HCT116 (cell line): ENCODE results near the gene PDE4A.

Source experiments
- POLR2A ChIP-seq: IDR thresholded peaks from 2 replicates; pipeline ENCODE4 v1.7.0; 2011; ENCODE audit warnings: borderline replicate concordance; ENCODE audit not compliant: insufficient read depth, insufficient read length; ENCODE audit errors: extremely low read depth
- TCF7L2 ChIP-seq: IDR thresholded peaks from 2 replicates; pipeline ENCODE4 v1.7.0; 2011; ENCODE audit warnings: borderline replicate concordance, inconsistent platforms; ENCODE audit not compliant: insufficient read depth, insufficient read length; ENCODE audit errors: extremely low read depth
- TF ChIP-seq, protein P1 (sequence below), 3 experiments: fragments of 200-600 bp in 1 of 3; sonication (generic) in 1 of 3; IDR thresholded peaks in 2 of 3; conservative IDR thresholded peaks in 1 of 3; 2 replicates each; pipeline ENCODE4 v1.5.1; 2012 to 2017; ENCODE audit warnings: low read depth in 2 of 3, low read length in 2 of 3, antibody characterized with exemption in 1 of 3, borderline replicate concordance in 1 of 3, control low read depth in 1 of 3, mild to moderate bottlenecking in 1 of 3, mixed read lengths in 1 of 3, mixed run types in 1 of 3, moderate library complexity in 1 of 3; ENCODE audit not compliant: insufficient read depth in 1 of 3

DNA sequence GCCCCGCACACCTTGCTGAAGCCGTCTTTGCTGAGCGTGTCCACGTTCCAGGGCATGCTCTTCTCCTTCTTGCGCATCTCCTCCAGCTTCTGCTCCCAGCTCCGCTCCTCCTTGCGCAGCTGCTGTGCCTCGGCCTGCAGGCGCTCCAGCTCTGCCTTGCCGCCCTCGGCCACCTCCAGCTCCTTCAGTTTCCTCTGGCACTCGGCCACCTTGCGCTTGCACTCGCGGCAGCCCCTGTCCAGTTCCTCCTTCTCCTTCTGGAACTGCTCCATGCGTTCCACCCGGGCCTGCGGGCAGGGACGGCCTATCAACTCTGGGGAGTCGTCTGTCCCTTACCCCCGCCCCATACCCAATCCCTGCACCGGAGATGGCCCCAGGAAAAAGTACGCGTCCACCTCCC lies 24.4 kb upstream of the PDE4A start:
- TF ChIP-seq, protein P1, sequence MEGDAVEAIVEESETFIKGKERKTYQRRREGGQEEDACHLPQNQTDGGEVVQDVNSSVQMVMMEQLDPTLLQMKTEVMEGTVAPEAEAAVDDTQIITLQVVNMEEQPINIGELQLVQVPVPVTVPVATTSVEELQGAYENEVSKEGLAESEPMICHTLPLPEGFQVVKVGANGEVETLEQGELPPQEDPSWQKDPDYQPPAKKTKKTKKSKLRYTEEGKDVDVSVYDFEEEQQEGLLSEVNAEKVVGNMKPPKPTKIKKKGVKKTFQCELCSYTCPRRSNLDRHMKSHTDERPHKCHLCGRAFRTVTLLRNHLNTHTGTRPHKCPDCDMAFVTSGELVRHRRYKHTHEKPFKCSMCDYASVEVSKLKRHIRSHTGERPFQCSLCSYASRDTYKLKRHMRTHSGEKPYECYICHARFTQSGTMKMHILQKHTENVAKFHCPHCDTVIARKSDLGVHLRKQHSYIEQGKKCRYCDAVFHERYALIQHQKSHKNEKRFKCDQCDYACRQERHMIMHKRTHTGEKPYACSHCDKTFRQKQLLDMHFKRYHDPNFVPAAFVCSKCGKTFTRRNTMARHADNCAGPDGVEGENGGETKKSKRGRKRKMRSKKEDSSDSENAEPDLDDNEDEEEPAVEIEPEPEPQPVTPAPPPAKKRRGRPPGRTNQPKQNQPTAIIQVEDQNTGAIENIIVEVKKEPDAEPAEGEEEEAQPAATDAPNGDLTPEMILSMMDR (IDR thresholded peaks at IDR 0.05 in 2 of 3, conservative IDR thresholded peaks at IDR 0.05 in 1 of 3; ENCODE audit: borderline replicate concordance in 1 of 3, insufficient read depth in 1 of 3, low read depth in 2 of 3, low read length in 2 of 3): no peak
- TF ChIP-seq POLR2A (no peak), TCF7L2 (no peak)
